Measurements from ENCODE around the gene SORCS2.

The SORCS2 gene

GRCh38 chr4:7224001-7224400 is 31.7 kb downstream of the SORCS2 start:
- in situ Hi-C loops (cut with MboI; ENCODE audit: low sequenced_read_pairs, unreplicated experiment): no loop called here
- TF ChIP-seq, protein P1, sequence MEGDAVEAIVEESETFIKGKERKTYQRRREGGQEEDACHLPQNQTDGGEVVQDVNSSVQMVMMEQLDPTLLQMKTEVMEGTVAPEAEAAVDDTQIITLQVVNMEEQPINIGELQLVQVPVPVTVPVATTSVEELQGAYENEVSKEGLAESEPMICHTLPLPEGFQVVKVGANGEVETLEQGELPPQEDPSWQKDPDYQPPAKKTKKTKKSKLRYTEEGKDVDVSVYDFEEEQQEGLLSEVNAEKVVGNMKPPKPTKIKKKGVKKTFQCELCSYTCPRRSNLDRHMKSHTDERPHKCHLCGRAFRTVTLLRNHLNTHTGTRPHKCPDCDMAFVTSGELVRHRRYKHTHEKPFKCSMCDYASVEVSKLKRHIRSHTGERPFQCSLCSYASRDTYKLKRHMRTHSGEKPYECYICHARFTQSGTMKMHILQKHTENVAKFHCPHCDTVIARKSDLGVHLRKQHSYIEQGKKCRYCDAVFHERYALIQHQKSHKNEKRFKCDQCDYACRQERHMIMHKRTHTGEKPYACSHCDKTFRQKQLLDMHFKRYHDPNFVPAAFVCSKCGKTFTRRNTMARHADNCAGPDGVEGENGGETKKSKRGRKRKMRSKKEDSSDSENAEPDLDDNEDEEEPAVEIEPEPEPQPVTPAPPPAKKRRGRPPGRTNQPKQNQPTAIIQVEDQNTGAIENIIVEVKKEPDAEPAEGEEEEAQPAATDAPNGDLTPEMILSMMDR (IDR thresholded peaks at IDR 0.05; ENCODE audit: borderline replicate concordance, control extremely low read depth, extremely low read depth, insufficient read depth, missing control alignments): no peak
- no peak for DNase-seq (ENCODE audit: low spot score)

GRCh38 chr4:7224878-7225533 is 32.7 kb downstream of the SORCS2 start:
- in situ Hi-C loops (cut with MboI; ENCODE audit: low sequenced_read_pairs, unreplicated experiment): no loop called here
- TF ChIP-seq, protein P1 (IDR thresholded peaks at IDR 0.05; ENCODE audit: borderline replicate concordance, control extremely low read depth, extremely low read depth, insufficient read depth, missing control alignments): no peak
- DNase-seq (ENCODE audit: low spot score): no peak

DNA sequence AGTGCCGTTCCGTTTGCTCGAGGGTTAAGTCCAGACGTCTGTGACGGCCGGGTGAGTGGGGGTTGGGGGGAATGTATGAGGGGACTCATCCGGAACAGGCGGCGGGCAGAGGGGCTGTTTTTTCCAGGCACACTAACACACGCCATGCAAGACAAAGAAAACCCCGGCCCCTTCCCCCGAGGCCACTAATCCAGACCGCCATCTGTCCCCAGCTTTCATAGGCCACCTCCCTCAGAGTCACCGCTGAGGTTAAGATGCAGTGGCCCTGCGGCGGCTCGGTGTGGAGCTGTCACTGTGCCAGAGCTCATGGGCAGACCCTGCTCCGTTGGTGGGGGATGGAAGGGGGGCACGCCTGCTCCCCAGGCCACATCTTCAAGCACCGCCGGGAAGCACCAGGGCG is 34.1 kb downstream of the SORCS2 start:
- no peak for DNase-seq (ENCODE audit: low spot score)
- TF ChIP-seq, protein P1 (IDR thresholded peaks at IDR 0.05; ENCODE audit: borderline replicate concordance, control extremely low read depth, extremely low read depth, insufficient read depth, missing control alignments): no peak

DNA sequence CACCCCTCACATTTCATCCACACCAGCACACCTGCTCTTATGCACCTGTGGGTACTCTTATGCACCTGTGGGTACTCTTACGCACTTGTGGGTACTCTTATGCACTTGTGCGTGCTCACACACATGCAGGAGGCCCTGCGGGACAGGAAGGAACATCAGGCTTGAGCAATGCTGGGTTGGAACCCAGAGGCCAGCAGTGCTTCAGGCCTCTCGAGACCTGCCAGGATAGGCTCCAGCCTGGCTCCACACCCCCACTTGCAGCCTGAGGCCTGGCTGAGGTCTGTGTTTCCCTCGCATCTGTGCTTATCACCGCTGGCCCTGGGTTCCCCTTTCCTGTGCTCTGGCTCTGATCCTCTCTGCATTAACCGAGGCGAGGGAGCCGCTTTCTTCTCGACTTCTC is 34.7 kb downstream of the SORCS2 start:
- DNase-seq (ENCODE audit: low spot score): no peak
- in situ Hi-C loops (cut with MboI; ENCODE audit: low sequenced_read_pairs, unreplicated experiment): no loop called here
- TF ChIP-seq, protein P1 (IDR thresholded peaks at IDR 0.05; ENCODE audit: borderline replicate concordance, control extremely low read depth, extremely low read depth, insufficient read depth, missing control alignments): no peak

More for the DNA sequence above, 34.1 kb downstream of the SORCS2 start:
- in situ Hi-C loops (cut with MboI; ENCODE audit: low sequenced_read_pairs, unreplicated experiment): no loop called here

DNA sequence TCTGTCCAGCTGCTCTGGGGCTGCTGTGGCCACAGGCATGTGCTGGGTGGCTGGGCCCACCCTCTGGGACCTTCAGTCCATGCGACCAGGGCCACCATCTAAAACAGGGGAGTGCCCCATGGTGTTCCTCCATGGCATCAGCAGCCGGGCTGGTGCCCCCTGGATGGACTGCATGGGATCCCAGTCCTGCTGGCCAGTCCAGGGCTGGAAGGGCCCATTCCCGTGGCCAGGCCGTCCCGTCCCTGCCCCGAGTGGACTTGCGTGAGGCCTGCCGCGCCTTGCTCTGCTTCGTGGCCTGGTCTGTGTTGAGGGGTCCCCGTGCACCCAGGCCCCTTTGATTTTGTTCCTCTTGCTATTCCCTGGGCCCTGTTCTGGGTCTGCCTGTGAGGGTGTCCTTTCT is 36.4 kb downstream of the SORCS2 start:
- DNase-seq (ENCODE audit: low spot score): no peak
- TF ChIP-seq, protein P1 (IDR thresholded peaks at IDR 0.05; ENCODE audit: borderline replicate concordance, control extremely low read depth, extremely low read depth, insufficient read depth, missing control alignments): no peak

GRCh38 chr4:7232061-7232650 is 39.8 kb downstream of the SORCS2 start:
- no peak for DNase-seq (ENCODE audit: low spot score)
- in situ Hi-C loops (cut with MboI; ENCODE audit: low sequenced_read_pairs, unreplicated experiment): no loop called here
- TF ChIP-seq, protein P1 (IDR thresholded peaks at IDR 0.05; ENCODE audit: borderline replicate concordance, control extremely low read depth, extremely low read depth, insufficient read depth, missing control alignments): no peak

More for the DNA sequence above, 36.4 kb downstream of the SORCS2 start:
- in situ Hi-C loops (cut with MboI; ENCODE audit: low sequenced_read_pairs, unreplicated experiment): no loop called here

All from GM13976 (cell line).